Right lobe of liver (tissue), 4 donors: Measurements from ENCODE around the gene ALDH1B1.
A peak's percentile ranks its signal among the peaks of the same experiment; 100 is the strongest.

Experiments used
- POLR2A ChIP-seq: fragments of 450-650 bp; IDR thresholded peaks from one replicate; pipeline ENCODE4 v1.6.1; 2017; ENCODE audit warnings: antibody characterized with exemption, mild to moderate bottlenecking
- TF ChIP-seq, protein P1 (sequence below), 4 donors: fragments of 200-600 bp in 3 of 4; fragments of 450-650 bp in 1 of 4; IDR thresholded peaks; one replicate each; pipeline versions ENCODE4 v1.5.1 to v1.8.0; 2016 to 2022; ENCODE audit warnings: antibody characterized with exemption in 4 of 4, mild to moderate bottlenecking in 2 of 4
- donor health status: DM: no; HTN: no; CAD: no.
- donor health status: DM: no; HTN: no; CAD: no.
- donor health status: DM: no; HTN: yes; CAD: no.

DNA sequence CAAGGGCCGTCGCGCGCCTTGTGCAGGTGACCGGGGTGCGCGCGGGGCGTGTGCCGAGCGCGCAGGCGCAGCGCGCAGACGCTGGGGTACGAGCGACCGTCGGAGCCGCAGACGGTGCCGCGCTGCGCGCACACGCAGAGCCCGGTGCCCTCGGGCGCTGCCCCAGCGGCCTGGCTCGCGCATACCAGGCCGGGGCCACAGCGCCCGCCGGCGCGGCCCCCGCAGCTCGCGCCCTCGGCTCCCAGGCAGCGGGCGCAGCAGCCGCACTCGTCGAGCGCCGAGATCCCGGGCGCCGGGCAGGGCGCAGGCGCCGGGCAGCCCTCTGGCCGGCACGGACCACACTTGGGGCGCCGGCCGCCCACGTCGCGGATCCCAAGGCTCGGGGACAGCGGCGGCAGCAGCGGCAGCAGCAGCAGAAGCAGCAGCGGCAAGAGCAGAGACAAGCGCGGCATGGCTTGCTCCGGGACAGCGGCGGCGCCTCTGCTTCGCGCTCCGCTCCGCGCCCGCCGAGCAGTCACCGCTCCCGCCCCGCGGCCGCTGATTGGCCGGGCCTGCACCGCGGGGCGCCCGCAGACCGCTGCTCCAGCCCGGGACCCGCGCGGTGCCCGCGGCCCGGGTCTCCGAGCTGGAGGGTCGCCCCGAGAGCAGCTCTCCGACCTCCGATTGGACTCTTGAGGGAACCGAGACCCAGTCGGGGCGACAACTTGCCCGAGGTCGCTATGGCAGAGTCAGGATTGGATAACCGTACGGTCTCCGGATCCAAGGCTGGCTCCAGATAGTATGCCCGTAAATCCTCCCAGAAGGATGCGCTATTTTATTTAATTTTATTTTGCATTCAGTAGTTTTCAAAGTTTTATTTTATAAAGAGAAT is 31.7 kb downstream of the ALDH1B1 start, which contains the start of gene IGFBPL1:
- TF ChIP-seq, protein P1, sequence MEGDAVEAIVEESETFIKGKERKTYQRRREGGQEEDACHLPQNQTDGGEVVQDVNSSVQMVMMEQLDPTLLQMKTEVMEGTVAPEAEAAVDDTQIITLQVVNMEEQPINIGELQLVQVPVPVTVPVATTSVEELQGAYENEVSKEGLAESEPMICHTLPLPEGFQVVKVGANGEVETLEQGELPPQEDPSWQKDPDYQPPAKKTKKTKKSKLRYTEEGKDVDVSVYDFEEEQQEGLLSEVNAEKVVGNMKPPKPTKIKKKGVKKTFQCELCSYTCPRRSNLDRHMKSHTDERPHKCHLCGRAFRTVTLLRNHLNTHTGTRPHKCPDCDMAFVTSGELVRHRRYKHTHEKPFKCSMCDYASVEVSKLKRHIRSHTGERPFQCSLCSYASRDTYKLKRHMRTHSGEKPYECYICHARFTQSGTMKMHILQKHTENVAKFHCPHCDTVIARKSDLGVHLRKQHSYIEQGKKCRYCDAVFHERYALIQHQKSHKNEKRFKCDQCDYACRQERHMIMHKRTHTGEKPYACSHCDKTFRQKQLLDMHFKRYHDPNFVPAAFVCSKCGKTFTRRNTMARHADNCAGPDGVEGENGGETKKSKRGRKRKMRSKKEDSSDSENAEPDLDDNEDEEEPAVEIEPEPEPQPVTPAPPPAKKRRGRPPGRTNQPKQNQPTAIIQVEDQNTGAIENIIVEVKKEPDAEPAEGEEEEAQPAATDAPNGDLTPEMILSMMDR (IDR thresholded peaks at IDR 0.05) = no peak
- peak; percentile 13 for TF ChIP-seq POLR2A
